Hematopoietic multipotent progenitor cell treated with erythropoietin and hydrocortisone succinate and interleukin-3 and kit ligand, for 8 days (in vitro differentiated cells): ENCODE data around the gene RXRA.
"Not testable (repeated sequence)": the region's sequence is repeated elsewhere in the genome, so short reads cannot be mapped to it uniquely, and the experiment has no call there.

Experiments
- DNase-seq: peaks from one replicate; pipeline ENCODE4 v3.0.0-alpha.2; 2015

Gene RXRA

DNA sequence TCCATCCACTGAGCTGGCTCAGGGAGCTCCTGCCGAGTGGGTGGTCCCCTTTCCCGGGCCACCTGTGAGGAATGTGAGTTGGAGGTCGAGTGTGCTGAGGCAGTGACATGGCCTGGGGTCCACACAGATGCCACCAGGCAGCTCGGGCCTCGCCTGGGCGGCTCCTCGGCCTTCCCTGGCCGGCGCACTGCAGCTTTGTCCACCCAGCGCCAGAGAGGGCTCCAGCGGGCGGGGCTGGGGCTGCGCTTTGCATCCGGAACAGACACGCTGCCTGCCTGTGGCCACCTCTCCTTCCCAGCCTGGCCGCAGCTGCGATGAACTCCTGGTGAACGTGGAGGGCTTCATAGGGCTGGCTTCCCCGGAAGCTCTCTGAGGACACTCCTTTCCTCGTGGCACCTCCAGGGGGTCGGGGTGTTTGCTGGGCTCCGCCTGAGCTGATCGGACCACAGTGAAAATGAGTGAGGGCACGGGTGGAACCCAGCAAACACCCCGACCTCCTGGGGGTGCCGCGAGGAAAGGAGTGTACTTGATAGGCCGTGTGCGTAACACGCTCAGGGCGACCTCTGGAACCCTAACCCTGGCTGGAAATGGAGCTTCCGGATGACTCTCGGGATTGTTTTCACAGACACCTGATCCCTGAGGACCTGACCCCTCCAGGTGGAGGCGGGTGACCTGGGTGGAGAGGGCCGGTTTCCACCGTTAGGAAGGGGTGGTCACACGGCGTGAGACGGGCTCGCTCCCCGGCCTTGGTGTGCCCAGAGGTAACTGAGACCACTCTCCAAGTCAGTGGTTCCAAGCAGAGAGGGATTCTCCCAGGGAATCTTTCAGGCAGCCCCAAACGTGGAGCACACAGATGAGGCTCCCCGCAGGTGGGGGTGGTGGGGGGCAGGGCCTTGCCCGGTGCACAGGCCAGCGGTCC is 31.8 kb upstream of the RXRA start:
- no peak for DNase-seq

DNA sequence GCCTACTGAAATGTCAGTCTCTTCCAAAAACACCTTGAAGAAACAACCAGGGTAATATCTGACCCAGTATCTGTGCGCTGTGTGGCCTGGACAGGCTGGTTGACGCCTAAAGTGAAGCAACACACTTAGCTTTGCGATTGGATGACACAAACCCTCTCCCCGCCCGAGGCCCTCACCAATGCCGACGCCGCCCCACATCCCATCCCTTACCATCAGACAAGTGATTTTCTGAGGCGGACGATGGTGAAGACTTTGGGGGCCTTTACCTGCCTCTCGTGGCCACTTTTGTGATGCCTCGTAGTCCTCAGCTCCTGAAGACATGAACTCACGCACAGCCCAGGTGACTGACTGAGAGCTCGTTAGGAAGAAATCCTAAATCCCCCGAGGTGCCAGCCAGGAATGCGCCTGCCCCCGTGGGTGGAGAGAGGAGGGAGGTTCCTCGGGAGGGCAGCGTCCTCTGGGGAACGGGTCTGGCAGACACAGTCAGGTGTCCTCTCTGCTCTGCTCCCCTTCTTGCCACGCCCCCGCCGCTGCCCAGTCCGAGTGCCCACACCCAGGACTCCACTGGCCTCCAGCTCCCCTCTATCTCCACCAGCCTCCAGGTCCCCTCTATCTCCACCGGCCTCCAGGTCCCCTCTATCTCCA is 31.0 kb upstream of the RXRA start:
- no peak for DNase-seq

DNA sequence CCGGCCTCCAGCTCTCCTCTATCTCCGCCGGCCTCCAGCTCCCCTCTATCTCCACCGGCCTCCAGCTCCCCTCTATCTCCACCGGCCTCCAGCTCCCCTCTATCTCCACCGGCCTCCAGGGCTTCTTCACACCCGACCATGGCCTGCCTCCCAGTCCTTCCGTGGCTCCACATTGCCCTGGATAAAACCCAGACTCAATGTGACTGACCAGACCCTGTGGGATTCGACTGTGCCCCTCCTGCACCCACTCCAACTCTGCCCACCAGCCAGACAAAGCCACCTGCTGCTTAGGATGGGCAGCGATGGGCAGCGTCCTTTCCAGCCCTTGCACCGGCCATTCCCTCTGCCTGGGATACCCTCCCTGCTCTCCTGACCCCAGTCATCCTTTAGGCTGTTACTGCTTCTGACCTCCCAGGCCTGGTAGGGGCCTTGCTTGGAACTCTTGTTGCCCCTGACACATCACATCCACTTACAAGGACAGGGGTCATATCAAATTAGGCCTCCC is 30.5 kb upstream of the RXRA start:
- DNase-seq = no peak

GRCh38 chr9:134296301-134297082 is 29.8 kb upstream of the RXRA start:
- no peak for DNase-seq

DNA sequence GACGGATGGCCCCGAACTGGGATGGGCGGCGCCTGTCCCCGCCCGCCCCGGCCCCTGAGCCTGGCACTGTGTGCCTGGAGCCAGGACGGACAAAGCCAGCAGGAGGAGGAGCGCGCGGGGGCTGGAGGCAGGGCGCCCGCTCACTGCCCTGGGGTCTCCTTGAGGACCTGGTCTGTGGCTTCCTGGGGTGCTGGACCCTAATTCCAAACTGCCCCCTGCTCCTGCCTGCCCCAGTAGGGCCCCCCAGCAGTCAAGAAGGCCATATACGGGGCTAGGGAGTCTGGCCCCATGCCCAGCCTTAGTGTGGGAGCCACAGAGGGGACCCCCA is 29.2 kb upstream of the RXRA start:
- DNase-seq = no peak

GRCh38 chr9:134297576-134297975 is 28.7 kb upstream of the RXRA start:
- DNase-seq = no peak

- no peak for DNase-seq
Measured at GRCh38 chr9:134298000-134298399, 28.3 kb upstream of the RXRA start.

- DNase-seq = no peak
Measured at GRCh38 chr9:134299068-134299467, 27.2 kb upstream of the RXRA start.

GRCh38 chr9:134299883-134300282 is 26.4 kb upstream of the RXRA start:
- DNase-seq = no peak

DNA sequence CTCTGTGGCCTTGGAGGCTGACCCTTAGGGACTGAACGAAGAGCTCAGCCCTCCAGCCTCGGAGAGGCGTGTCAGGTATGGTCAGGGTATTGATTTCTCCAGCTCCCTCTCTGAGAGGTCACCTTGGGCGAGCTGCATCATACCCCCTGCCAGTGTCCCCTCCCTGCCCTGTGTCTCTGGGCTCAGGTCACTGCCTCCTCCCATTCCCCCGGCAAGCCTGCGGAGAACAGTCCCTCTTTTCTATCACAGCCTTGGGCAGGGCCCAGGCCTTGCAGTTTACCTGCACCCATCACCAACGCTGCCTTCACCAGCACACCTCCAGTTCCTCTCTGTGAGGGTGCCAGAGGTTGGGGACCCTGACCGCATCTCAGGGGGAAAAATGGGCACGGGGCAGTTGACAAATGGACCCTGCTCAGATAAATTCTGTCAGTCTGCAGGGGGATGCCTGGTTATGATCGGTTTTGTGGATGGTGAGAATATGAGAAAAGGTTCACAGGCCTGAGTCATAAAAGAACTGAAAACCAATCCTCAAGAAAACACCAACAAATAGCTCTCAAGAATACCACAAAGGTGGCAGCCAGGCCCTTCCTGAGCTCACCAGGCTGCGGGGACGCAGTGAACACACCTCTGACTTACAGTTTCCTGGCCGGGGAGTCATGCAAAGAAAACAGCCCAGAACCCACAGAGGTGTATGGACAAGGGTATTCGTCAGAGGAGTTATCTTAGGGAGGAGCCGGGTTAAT is 24.7 kb upstream of the RXRA start:
- DNase-seq = no peak

DNA sequence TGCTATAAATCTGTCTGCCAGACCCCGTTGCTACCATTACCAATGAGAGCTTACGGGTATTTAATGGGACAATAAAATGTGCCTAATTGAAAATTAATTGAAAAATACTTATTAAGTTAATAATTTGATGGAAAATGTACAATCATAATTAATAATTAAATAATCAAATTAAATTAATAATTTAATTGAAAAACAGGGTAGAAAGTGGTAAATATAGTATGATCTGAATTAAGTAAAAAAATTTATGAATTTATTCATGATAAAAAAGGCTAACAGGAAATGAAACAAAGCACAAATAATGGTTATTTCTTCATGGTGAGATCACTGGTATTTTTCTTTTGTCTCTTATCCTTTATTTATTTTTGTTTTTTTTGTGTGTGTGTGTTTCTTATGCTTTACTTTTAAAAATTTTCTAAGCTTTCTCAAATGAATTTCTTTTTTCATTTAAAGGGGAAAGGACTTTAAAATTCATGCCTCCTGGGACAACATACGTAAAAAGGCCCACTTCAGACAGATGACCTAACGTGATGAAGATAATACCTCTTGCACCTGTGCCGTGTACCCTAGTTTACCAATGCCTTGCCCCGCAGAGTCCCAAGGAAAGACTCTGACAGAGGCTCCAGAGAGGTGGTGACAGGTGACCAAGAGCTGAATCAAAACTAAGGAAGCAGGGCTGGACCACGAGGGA is 24.0 kb upstream of the RXRA start:
- no peak for DNase-seq

- DNase-seq = no peak
Measured at GRCh38 chr9:134303601-134304000, 22.7 kb upstream of the RXRA start.

DNA sequence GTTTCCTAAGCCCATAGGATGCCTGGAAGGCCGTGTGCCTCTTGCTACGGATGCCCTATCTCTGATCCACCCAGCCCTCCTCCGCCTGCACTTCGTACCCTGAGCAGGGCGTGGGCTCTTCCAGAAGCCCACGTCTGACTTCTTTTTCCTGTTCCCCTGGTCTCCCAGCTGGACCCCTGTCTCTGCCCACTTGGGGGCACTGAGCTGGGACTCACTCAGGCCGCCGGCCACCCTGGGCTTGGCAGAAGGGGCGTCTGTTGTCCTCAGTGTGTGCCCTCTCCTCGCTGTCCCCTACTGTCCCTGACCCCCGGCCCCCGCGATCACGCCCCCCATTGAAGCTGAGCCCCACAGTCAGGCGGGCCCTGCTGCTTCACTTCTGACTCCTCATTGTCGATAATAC is 22.0 kb upstream of the RXRA start:
- DNase-seq = no peak

DNA sequence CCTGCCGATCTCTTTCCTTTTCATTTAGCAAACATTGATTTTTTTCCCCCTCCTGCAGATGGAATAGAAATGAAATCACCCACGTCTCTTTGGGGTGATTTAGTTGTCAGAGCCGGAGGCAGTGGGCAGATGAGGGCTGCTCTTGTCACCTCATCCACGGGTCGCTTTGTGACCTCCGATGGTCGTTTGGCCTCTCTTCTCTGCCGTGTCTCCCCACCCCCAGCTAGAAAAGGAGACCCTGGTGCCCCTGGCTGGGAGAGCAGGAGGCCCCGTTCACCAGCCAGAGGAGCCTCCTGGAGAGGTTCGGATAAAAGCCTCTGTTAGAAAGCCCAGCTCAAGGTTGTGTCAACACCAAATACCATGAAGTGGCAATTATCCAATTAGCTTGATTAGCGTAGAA is 21.6 kb upstream of the RXRA start:
- DNase-seq = no peak

GRCh38 chr9:134305533-134305932 is 20.7 kb upstream of the RXRA start:
- DNase-seq = no peak

- DNase-seq = not testable (repeated sequence)
Measured at GRCh38 chr9:134306042-134306441, 20.2 kb upstream of the RXRA start.

DNA sequence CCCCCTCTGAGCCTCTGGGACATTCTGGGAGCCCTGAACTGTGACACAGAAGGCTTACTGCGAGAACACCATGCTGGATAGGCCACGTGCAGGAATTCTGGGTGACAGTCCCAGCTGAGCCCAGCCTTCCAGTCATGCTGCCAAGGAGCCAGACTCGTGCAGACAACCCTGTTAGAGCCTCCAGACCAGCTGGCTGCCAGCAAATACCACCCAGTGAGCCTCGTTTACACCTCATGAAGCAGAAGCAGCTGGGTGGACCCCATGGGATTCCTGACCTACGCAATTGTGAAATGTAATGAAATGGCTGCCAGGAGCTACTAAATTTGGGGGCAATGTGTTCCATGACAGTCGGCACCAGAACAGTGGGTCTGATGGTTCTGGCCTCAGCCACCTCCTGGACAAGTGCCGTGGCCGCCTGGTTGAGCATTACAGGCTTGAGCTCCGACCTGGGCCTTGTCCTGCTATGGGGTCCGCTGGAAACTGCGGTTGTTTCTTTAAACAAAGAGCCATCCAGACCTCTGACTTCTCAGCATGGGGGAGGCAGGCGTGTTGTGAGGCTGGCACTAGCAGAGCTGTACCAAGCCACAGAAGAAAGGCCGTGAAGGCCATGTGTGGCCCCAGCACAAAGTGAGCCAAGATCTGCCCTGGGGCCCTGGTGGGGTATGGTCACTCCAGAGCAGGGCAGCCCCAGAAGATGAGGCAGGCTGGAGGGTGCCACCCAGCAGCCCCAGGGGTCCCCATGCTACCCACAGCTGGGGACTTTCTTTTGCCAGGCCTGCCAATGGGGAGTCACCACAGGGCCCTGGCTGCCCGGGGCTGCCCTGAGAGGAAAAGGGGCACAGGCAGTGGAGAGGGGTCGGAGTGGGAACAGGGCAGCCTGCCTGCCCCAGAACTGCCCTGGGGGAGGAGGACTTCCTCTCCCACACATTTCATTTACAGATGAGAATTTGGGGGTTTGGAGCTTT is 19.3 kb upstream of the RXRA start:
- DNase-seq = no peak

DNA sequence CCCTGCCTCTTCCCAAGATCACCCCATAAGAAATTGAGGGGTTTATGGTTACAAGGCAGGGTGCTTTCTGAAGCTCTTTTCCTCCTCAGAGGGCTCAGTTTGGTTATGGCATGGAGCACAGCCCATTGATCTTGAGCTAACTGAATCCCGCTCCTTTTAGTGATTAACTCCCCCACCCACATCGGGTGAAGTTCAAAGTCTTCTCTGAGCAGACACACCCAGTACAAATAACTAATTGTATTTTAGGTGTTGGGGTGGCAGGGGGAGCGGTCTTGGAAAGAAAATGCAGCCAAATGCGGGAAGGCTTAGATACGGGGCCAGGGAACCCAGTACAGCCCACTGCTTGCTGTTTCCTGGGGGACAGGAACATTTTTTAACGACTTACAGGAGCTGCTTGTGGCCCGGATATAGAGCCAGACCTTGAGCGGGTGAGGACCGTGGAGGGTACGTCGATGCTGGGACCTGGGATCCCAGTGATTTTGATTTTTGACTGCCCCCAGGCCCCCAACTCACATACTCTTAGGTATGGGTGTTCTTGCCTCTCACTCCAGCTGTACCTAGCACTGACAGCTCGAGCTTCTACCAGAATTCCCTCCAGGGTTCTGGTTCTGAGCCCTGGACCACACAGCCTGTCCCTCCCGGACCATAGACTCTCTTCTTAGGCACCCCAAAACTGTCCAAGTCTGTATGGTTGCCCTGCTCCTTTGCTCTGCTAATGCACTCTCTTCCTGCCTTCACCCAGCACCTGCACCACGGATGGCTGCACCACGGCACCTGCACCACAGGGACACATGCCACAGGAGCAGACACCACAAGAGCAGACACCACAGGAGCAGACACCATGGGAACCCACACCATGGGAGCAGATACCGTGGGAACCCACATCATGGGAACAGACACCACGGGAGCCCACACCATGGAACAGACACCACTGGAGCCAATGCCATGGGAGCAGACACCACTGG is 18.3 kb upstream of the RXRA start:
- DNase-seq = no peak

GRCh38 chr9:134308639-134309220 is 17.5 kb upstream of the RXRA start:
- DNase-seq = not testable (repeated sequence)
